Fibroblast of lung (primary cell): ENCODE measurements around the gene GNPDA2.

ENCODE experiments used
- CTCF ChIP-seq, 2 donors: IDR thresholded peaks in 1 of 2; conservative IDR thresholded peaks in 1 of 2; 1 replicate in 1 of 2; 2 replicates in 1 of 2; pipeline ENCODE4 v1.5.1; 2011 to 2012; ENCODE audit warnings: low read length in 2 of 2, control low read depth in 1 of 2, inconsistent platforms in 1 of 2, low read depth in 1 of 2, mild to moderate bottlenecking in 1 of 2
- EZH2 ChIP-seq: IDR thresholded peaks from 2 replicates; pipeline ENCODE4 v1.5.1; 2012; ENCODE audit warnings: low read length, control low read depth, mild to moderate bottlenecking; ENCODE audit errors: missing control alignments

GRCh38 chr4:44679060-44679459 lies 47.3 kb downstream of the GNPDA2 start:
- TF ChIP-seq CTCF (conservative IDR thresholded peaks at IDR 0.05 in 1 of 2, IDR thresholded peaks at IDR 0.05 in 1 of 2; ENCODE audit: low read depth in 1 of 2, low read length in 2 of 2): no peak
- no peak for TF ChIP-seq EZH2
